HG02571 (cell line): ENCODE data around the gene PHC3.
"Not testable (repeated sequence)": the region's sequence is repeated elsewhere in the genome, so short reads cannot be mapped to it uniquely, and the experiment has no call there.

Experiments
- ATAC-seq: cut with Tn5 transposase; IDR thresholded peaks from one replicate; pipeline ENCODE4 v1.9.1; 2021; ENCODE audit warnings: mild to moderate bottlenecking, moderate library complexity; ENCODE audit not compliant: unreplicated experiment

Gene PHC3, protein sequence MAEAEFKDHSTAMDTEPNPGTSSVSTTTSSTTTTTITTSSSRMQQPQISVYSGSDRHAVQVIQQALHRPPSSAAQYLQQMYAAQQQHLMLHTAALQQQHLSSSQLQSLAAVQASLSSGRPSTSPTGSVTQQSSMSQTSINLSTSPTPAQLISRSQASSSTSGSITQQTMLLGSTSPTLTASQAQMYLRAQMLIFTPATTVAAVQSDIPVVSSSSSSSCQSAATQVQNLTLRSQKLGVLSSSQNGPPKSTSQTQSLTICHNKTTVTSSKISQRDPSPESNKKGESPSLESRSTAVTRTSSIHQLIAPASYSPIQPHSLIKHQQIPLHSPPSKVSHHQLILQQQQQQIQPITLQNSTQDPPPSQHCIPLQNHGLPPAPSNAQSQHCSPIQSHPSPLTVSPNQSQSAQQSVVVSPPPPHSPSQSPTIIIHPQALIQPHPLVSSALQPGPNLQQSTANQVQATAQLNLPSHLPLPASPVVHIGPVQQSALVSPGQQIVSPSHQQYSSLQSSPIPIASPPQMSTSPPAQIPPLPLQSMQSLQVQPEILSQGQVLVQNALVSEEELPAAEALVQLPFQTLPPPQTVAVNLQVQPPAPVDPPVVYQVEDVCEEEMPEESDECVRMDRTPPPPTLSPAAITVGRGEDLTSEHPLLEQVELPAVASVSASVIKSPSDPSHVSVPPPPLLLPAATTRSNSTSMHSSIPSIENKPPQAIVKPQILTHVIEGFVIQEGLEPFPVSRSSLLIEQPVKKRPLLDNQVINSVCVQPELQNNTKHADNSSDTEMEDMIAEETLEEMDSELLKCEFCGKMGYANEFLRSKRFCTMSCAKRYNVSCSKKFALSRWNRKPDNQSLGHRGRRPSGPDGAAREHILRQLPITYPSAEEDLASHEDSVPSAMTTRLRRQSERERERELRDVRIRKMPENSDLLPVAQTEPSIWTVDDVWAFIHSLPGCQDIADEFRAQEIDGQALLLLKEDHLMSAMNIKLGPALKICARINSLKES

DNA sequence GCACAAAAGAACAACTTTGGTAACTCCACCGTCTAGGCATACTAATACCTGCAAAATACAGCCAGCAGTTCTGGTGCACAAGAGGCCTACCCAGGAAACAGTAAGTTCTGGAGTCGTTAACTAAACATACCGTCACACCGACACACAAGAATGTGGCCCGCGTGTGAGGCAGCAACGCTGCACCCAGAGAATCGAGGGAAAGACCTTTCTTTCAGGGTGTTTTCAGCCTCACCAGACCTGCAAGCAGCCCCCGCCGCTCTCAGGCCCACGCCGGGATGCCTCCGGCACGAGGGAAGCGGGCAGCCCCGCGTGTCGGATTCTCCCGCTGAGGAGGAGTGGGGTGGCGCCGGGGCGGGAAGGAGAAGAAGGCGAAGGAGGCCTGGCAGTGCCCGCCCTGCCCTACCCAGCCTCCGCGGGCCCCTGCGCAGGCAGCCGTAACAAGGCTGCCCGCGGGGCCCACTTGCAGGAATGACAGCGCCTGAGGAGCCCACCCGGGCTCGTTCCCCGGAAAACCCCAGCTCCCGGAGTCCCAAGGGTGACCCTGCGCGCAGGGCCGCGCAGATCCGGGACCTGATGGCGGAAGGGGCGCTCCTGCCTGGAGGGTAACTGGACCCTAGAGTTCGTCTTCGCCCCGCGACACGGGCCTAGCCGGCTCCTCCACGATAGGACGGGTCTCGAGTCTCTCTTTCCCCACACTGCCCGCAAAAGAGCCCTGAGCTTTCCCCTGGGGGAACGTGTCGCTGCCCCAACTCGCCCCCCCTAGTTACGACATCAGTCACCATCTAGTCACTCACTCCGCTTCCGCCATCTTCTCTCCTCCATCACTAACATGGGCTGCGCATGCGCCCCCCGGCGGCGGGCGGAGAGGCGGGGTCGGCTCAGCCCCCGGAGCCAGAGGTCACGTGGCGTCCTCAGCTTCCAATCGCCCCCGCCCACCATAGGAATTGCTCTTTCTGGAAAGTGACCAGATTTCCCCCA is at the start of gene PHC3:
Gene PHC3, minus strand, starts transcription at position 826 of the 978 bp plus-strand sequence. Its CDS starts 18 bp downstream, at position 808.
- ATAC-seq: peak; percentile 67

DNA sequence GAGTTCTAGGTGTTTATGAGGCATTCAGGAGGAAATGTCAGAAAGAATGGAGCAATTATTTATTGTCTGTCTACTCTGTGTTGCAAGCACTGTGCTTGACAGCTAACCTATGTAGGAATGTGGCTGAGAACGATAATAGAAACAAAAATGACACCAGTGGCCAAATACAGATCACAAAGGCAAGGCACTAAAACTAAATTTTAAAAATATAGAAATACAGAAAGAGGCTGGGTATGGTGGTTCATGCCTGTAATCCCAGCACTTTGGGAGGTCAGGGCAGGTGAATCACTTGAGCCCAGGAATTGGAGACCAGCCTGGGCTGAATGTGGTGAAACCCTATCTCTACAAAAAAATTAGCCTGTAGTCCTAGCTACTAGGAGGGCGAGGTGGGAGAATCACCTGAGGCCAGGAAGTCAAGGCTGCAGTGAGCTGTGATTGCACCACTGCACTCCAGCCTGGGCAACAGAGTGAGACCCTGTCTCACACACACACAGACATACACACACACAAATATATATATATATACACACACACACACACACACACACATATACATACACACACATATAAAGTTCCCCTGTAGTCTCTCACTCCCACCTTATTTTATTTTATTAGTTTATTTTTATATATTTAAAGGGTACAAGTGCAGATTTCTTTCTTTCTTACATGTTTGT is 46.7 kb upstream of the PHC3 start:
- no peak for ATAC-seq

DNA sequence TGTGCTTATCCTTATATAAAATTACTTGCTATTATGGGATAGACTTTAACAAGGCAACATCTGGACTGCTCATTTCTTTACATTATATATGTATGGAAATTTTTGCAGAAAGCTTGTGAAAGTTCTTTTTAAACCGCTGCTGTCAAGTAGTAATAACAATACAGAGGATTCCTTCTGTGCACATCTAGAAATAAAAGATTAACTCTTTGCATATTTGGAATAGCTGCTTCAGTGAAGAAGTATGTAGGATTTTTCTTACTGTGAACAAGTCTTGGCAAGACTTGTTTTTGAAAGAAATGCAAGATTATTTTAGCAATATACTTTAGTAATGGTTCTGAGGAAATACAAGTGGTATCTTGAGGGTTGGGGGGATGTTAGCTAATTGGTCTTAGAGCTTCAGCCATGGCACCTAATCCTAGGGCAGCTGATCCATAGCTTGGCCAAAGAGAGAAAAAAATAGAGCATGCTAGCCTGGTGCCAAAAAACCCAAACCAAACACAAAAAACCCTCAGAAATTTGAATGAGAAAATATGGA is 45.0 kb upstream of the PHC3 start:
- no peak for ATAC-seq

DNA sequence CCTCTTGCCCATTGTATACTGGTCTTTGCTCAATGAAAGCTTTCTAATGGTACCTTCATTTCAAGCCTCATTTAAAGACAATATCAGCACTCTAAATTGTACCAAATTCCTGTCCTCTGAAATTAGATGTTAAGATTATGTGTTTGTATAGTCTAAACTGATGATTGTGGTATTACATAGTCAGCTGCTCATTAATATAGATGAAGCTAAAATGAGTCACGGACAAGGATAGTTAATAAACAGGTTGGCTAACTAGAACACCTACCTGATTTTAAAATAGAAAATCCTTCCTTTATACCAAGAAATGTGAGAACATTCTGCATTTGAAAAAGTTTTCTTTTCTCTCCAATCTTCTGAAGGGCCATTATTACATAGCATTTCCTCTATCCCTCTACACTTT is 43.6 kb upstream of the PHC3 start:
- ATAC-seq: no peak

DNA sequence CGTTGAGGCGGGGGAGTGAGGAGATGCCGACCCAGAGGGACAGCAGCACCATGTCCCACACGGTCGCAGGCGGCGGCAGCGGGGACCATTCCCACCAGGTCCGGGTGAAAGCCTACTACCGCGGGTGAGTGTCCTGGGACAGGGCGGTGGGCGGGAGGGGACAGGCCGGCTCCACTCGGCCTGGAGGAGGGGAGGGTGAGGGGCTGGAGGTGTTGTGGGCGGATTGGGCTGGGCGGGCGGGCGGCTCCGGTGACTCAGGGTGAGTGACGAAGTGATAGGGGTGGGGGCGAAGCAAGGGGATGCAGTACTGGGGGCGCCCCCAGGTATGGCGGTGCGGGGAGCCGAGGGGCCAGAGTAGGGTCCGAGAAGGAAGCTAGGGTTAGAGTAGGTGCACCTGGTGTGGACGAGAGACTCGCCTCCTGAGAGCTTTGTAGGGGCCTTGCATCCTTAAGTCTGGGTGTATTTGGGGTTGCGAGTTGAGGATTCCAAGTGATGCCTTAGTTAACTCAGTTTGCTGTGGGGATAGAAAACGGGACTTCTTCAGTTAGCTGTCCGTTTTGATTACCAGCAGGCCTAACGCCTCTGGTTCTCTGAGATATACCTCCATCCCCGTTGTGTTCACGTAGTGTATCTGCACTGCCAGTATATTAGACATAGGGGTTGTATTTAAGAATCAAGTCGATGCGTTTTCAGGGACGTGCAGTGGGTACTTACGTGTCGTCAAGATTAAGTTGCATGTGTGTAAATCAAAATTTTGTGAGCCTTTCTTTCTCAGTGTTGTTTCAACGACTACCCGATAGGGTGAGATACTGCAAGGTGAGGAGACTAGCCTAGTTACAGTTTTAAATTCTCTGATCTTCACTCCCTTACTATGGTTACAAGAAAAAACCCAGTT is 41.4 kb upstream of the PHC3 start:
- peak; percentile 27 for ATAC-seq

DNA sequence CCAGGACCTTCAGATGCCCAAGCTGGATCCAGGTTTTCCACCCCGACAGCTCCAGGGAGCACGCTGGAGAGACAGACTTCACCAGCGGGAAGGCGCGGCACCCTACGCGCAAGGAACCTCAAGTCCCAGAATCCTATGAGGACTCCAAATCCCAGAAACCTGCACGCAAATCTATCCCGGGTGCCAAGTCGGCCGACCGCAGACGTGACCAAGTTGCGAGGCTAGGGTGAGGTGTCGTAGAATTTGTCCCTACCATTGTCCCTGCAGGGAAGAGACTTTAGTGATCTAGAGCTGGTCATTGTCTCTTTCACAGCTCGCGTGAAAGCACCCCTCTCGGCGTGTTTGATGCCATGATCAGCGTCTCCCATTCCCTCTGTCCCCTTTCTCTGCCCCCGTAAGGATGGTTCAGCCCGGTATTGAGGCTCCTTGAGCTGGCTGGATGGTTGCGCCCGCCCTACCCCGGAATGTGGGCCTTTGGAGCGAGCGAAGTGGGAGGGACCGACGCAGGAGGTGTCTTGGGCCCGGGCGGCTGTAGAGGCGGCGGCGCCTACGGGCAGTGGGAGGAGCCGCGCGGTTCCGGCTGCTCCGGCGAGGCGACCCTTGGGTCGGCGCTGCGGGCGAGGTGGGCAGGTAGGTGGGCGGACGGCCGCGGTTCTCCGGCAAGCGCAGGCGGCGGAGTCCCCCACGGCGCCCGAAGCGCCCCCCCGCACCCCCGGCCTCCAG is 40.6 kb upstream of the PHC3 start, which contains the start of gene PRKCI:
Gene PRKCI, plus strand, starts transcription at position 501 of the 723 bp plus-strand sequence. CDS start 246 bp downstream, outside the sequence.
- ATAC-seq: peak; percentile 99

DNA sequence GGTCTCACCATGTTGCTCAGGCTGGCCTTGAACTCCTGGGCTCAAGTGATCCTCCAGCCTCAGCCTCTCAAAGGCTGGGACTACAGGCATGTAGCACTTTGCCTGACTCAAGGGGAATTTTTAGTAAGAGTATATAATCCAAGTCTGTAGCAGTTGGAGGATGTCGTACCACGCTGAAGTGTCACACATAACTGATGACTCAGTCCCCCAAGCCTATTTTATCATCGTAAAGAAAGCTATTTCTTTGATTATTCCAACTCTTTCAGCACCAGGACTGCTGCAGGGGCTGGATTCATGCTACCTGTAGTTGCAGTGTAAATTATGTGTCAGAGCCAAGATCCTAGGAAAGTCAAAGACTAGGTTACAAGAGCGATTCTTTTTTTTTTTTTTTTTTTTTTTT is 39.3 kb upstream of the PHC3 start:
- no peak for ATAC-seq

DNA sequence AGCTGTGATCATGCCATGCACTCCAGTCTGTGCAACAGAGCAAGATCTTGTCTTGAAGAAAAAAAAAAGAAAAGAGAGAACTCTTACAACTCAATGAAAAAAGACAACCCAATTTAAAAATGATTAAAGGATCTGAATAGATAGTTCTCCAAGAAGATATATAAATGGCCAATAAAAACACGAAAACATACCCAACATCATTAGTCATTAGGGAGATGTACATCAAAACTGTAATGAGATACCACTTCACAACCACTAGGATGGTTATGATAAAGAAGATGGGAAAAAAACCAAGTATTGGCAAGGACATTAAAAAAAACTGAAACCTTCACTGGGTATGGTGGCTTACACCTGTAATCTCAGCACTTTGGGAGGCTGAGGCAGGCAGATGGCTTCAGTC is 38.3 kb upstream of the PHC3 start:
- ATAC-seq: no peak

DNA sequence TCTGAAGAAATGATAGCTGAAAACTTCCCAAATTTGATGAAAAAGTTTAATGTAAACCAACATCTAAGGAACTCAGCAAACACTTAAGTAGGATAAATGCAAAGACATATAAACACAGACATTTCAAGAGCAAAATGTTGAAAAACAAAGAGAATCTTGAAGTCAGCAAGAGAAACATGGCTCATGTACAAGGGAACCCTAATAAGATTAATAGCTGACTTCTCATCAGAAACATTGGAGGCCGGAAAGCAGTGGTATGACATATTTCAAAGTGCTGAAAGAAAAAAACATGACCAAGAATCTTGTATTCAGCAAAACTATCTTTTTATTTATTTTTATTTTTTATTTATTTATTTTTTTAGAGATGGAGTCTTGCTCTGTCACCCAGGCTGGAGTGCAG is 30.1 kb upstream of the PHC3 start:
- ATAC-seq: no peak

DNA sequence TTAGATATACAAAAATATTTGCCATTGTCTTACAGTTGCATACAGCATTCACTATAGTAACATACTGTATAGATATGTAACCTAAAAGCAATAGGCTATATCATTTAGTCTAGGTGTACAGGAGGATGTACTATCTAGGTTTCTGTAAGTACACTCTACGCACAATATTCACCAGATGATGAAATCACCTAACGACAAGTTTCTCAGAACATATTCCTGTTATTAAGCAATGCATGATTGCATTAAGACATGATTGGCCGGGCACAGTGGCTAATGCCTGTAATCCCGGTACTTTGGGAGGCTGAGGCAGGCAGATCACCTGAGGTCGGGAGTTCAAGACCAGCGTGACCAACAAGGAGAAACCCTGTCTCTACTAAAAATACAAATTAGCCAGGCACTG is 26.2 kb upstream of the PHC3 start:
- no peak for ATAC-seq

DNA sequence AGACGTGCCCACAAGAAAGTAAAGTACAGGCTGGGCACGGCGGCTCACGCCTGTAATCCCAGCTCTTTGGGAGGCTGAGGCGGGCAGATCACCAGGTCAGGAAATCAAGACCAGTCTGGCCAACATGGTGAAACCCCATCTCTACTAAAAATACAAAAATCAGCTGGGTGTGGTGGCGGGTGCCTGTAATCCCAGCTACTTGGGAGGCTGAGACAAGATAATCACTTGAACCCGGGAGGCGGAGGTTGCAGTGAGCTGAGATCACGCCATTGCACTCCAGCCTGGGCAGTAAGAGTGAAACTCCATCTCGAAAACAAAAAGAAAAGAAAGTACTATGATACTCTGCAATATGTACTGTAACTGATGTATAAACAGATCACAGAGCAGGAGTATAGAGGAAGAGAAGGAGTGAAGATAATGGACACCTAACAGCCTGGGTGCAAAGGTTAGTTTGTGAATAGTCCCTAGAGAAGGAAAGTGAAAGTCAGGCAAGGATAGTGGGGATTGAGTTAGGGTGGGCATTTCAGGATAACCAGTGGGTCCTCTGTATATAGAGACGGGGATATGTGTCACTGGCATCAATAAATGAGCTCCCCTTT is 24.7 kb upstream of the PHC3 start:
- not testable (repeated sequence) for ATAC-seq

DNA sequence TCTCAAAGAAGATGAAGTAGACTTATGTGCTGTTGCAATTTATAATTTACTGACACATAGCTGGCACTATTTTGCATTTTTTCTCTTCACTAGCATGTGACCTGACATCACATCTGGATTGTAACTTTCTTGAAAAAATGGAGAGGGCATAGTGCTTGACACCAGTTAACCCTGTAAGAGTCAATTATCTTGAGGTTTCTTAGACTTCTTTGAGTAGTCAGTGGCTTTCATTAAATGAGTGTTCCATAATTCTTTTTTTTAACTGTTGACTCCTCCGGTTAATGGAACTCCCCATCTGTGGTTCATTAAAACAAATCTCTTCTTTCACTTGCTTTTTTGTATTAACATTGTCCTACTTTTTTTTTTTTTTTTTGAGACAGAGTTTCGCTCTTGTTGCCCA is 23.8 kb upstream of the PHC3 start:
- ATAC-seq: no peak

DNA sequence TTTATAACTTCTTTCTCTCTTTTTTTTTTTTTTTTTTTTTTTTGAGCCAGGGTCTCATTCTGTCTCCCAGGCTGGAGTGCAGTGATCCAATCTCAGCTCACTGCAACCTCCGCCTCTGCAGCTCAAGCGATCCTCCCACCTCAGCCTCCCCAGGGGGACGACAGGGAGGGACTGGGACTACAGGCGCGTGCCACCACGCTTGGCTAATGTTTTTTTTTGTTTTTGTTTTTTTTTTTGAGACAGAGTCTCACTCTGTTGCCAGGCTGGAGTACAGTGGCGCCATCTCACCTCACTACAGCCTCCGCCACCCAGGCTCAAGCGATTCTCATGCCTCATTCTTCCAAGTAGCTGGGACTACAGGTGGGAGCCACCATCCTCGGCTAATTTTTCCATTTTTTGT is 23.0 kb upstream of the PHC3 start:
- ATAC-seq: no peak

DNA sequence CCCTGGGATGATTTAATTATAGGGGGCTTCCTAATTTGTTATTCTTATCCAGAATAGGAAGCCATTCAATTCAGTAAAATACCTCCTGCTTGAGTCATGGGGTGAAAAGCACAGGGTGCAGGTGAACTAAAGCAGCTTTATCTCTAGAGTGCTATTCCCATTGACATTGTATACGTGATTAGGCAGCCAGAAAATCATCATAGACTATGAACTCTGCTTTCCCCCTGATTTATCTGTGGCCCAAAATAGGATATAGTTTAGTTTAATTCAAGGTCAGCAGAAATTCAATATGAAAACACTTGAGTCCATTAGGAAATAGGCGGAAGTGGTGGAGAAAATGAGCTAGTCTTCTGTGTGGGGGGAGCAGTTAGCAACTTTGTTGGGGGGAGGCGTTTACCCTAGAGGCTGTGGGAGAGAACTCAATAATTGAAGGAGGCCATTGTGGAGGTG is 22.5 kb upstream of the PHC3 start:
- no peak for ATAC-seq

DNA sequence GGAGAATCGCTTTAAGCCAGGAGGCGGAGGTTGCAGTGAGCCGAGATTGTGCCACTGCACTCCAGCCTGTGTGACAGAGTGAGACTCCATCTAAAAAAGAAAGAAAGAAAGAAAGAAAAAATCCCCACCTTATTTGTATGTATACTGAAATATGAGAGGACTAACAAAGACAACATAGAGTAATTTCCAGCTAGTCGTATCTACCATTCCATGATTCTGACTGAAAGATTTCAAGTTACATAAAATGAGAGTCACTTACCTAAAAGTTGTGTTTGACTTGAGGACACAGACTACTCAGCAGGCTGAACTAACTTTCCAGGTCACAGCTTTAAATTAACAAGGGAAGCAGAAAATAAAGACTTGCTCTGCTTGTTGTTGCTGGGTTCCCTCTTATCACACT is 21.9 kb upstream of the PHC3 start:
- ATAC-seq: no peak

DNA sequence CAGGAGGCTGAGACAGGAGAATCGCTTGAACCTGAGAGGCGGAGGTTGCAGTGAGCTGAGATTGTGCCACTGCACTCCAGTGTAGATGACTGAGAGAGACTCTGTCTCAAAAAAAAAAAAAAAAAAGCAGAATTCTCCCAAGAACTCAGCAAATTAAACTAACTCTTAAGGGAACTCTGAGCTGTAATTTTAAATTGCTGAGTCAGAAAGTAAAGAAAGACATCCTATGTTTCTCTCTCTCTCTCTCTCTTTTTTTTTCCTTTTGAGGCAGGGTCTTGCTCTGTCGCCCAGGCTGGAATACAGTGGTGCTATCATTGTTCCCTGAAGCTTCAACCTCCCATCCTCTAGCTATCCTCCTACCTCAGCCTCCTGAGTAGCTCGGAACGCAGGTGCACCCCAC is 20.0 kb upstream of the PHC3 start:
- ATAC-seq: no peak

DNA sequence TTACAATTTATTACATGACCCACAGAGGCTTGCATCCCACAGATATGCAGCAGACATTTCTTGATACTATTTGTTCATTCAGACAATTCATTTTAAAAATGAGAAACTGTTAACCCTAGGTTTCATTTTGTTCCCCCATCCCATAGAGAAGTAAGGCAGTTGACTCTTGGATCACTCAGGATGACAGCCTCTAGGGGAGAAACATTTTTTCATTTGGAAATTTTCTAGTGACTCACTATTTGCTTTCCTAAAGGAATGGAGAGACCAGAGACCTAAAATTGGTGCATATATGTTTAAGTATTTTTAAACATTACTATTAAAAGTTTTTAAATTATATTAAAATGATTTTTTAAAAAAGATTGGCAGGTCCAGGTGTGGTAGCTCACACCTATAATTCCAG is 19.5 kb upstream of the PHC3 start:
- no peak for ATAC-seq

DNA sequence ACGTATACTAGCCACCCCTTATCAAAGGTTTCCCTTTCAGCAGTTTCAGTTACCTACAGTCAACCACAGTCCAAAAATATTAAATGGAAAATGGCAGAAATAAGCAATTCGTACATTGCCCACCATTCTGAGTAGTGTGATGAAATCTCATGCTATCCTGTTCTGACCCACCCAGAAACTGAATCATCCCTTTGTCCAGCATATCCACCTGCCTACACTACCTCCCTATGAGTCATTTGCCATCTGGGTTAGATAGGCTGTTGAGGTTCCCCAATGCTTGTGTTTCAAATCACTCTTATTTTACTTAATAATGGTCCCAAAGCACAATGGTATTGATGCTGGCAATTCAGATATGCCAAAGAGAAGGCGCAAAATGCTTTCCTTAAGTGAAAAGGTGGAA is 15.3 kb upstream of the PHC3 start:
- ATAC-seq: no peak
